Duodenal mucosa (tissue), 2 donors: ENCODE results near the gene LRMDA.

Experiments
- H3K27ac ChIP-seq: one replicate; pipeline ENCODE4 v1.7.0; 2013; ENCODE audit warnings: low read depth, low read length
- H3K27me3 ChIP-seq, 2 donors: one replicate each; pipeline ENCODE4 v1.7.0; 2013; ENCODE audit warnings: low read length in 2 of 2, control low read depth in 1 of 2; ENCODE audit not compliant: insufficient read depth in 2 of 2, control insufficient read depth in 1 of 2
- H3K36me3 ChIP-seq, 2 donors: one replicate each; pipeline ENCODE4 v1.7.0; 2013; ENCODE audit warnings: low read length in 2 of 2, control low read depth in 1 of 2; ENCODE audit not compliant: insufficient read depth in 2 of 2, control insufficient read depth in 1 of 2
- H3K4me1 ChIP-seq, 2 donors: one replicate each; pipeline ENCODE4 v1.7.0; 2013; ENCODE audit warnings: low read length in 2 of 2, control low read depth in 1 of 2; ENCODE audit not compliant: insufficient read depth in 2 of 2, control insufficient read depth in 1 of 2
- H3K4me3 ChIP-seq, 2 donors: one replicate each; pipeline ENCODE4 v1.7.0; 2013; ENCODE audit warnings: low read length in 2 of 2, low read depth in 1 of 2
- H3K9ac ChIP-seq, 2 donors: one replicate each; pipeline ENCODE4 v1.7.0; 2013; ENCODE audit warnings: low read length in 2 of 2, low read depth in 1 of 2
- H3K9me3 ChIP-seq, 2 donors: one replicate each; pipeline ENCODE4 v1.7.0; 2013; ENCODE audit warnings: low read length in 2 of 2, control low read depth in 1 of 2; ENCODE audit not compliant: control insufficient read depth in 1 of 2

The LRMDA gene

GRCh38 chr10:75925999-75926398 is 494.6 kb downstream of the LRMDA start:
- no peaks in the 10 kb centered on the region for H3K9me3 ChIP-seq
- no peak overlapping the region for H3K9ac ChIP-seq
- H3K27me3 ChIP-seq = no peaks in the 10 kb centered on the region
- H3K27ac ChIP-seq = no peak overlapping the region
- H3K4me1 ChIP-seq = no peaks in the 10 kb centered on the region
- no peaks in the 10 kb centered on the region for H3K36me3 ChIP-seq
- H3K4me3 ChIP-seq = no peak overlapping the region

- H3K4me3 ChIP-seq = no peak overlapping the region
- H3K9ac ChIP-seq = no peak overlapping the region
- H3K36me3 ChIP-seq = no peaks in the 10 kb centered on the region
- H3K27me3 ChIP-seq = no peaks in the 10 kb centered on the region
- H3K4me1 ChIP-seq = no peaks in the 10 kb centered on the region
- H3K27ac ChIP-seq = no peak overlapping the region
- no peaks in the 10 kb centered on the region for H3K9me3 ChIP-seq
Observed at GRCh38 chr10:75926763-75927162, 495.3 kb downstream of the LRMDA start.

- H3K4me1 ChIP-seq = no peaks in the 10 kb centered on the region
- H3K9ac ChIP-seq = no peak overlapping the region
- H3K27ac ChIP-seq = no peak overlapping the region
- H3K27me3 ChIP-seq = no peaks in the 10 kb centered on the region
- no peaks in the 10 kb centered on the region for H3K9me3 ChIP-seq
- no peak overlapping the region for H3K4me3 ChIP-seq
- H3K36me3 ChIP-seq = no peaks in the 10 kb centered on the region
Observed at GRCh38 chr10:75928231-75928630, 496.8 kb downstream of the LRMDA start.

GRCh38 chr10:75929630-75930161 is 498.3 kb downstream of the LRMDA start:
- Histone ChIP-seq H3K27ac (no peak overlapping the region), H3K9me3 (no peaks in the 10 kb centered on the region)

GRCh38 chr10:75932921-75933320 is 501.5 kb downstream of the LRMDA start:
- H3K9ac ChIP-seq = no peak overlapping the region
- H3K27ac ChIP-seq = no peak overlapping the region
- H3K9me3 ChIP-seq = no peaks in the 10 kb centered on the region
- H3K4me3 ChIP-seq = no peak overlapping the region
- no peaks in the 10 kb centered on the region for H3K36me3 ChIP-seq
- no peaks in the 10 kb centered on the region for H3K4me1 ChIP-seq
- H3K27me3 ChIP-seq = no peaks in the 10 kb centered on the region

More at GRCh38 chr10:75929630-75930161, 498.3 kb downstream of the LRMDA start:
- Histone ChIP-seq H3K9ac (no peak overlapping the region), H3K4me3 (no peak overlapping the region), H3K36me3 (no peaks in the 10 kb centered on the region), H3K27me3 (no peaks in the 10 kb centered on the region), H3K4me1 (no peaks in the 10 kb centered on the region)

GRCh38 chr10:75935240-75935639 is 503.8 kb downstream of the LRMDA start:
- no peak overlapping the region for H3K9ac ChIP-seq
- H3K4me3 ChIP-seq = no peak overlapping the region
- H3K4me1 ChIP-seq = peaks cover 0 to 3% of the 10 kb centered on the region in 2 donors
- no peak overlapping the region for H3K27ac ChIP-seq
- H3K9me3 ChIP-seq = no peaks in the 10 kb centered on the region
- H3K27me3 ChIP-seq = no peaks in the 10 kb centered on the region
- no peaks in the 10 kb centered on the region for H3K36me3 ChIP-seq

GRCh38 chr10:75935650-75936400 is 504.4 kb downstream of the LRMDA start:
- H3K4me1 ChIP-seq = peaks cover 0 to 6% of the 10 kb centered on the region in 2 donors
- H3K9ac ChIP-seq = no peak overlapping the region
- no peaks in the 10 kb centered on the region for H3K36me3 ChIP-seq
- no peaks in the 10 kb centered on the region for H3K27me3 ChIP-seq
- H3K9me3 ChIP-seq = no peaks in the 10 kb centered on the region
- no peak overlapping the region for H3K27ac ChIP-seq
- no peak overlapping the region for H3K4me3 ChIP-seq

- Histone ChIP-seq H3K36me3 (no peaks in the 10 kb centered on the region), H3K9ac (no peak overlapping the region), H3K9me3 (no peaks in the 10 kb centered on the region), H3K4me1 (peaks cover 0 to 6% of the 10 kb centered on the region in 2 donors), H3K27me3 (no peaks in the 10 kb centered on the region), H3K27ac (no peak overlapping the region), H3K4me3 (no peak overlapping the region)
Observed at GRCh38 chr10:75936841-75937240, 505.4 kb downstream of the LRMDA start.

- no peaks in the 10 kb centered on the region for H3K36me3 ChIP-seq
- H3K27ac ChIP-seq = no peak overlapping the region
- no peak overlapping the region for H3K9ac ChIP-seq
- H3K4me3 ChIP-seq = no peak overlapping the region
- H3K4me1 ChIP-seq = peaks cover 0 to 6% of the 10 kb centered on the region in 2 donors
- H3K27me3 ChIP-seq = no peaks in the 10 kb centered on the region
- H3K9me3 ChIP-seq = no peaks in the 10 kb centered on the region
Observed at GRCh38 chr10:75937823-75938222, 506.4 kb downstream of the LRMDA start.

- Histone ChIP-seq H3K9ac (no peak overlapping the region), H3K27ac (no peak overlapping the region), H3K36me3 (no peaks in the 10 kb centered on the region), H3K4me1 (peaks cover 0 to 6% of the 10 kb centered on the region in 2 donors), H3K9me3 (no peaks in the 10 kb centered on the region), H3K27me3 (no peaks in the 10 kb centered on the region), H3K4me3 (no peak overlapping the region)
Observed at GRCh38 chr10:75938380-75939122, 507.1 kb downstream of the LRMDA start.
